ENCODE measurements around the gene CAV2.

CAV2 gene

DNA sequence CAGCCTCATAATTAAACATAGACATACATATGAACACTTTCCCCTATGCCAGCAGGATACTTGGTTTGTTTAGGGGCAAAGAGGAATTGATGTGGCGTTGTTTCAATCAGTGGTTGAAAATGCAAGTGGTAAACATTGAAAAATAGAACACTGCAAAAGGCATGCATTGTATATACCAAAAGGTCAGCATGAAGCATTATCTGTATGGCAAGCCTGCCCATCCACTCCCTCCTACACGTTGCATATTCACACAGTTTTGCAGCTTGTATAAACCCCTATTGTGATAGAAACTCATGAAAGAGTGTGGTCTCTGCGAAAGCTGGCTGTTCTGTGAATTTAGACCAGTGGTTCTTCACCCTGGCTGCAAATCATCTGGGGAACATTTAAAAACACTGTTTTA lies 42.4 kb downstream of the CAV2 start:
- no peak for TF ChIP-seq CTCF (conservative IDR thresholded peaks at IDR 0.05)
- H3K27ac ChIP-seq, result no peak overlapping the region

DNA sequence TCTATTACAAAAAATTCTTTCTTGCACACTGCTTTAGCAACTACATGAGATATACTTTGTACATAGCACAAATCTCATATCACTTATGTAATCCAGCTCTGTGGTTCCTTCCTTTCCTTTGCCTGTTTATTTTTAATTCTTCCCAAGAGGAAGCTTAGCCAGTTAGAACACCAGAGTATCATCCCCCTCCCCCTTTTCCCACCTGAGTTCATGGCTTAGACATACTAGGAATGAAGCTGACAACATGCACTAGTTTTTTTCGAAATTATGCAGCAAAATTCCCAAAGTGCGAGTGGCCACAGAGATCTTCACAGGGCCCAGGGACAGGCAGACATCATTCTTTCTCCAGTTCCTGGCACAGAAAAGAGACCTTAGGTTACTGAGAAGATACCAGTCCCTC lies 43.1 kb downstream of the CAV2 start:
- no peak for TF ChIP-seq CTCF (conservative IDR thresholded peaks at IDR 0.05)
- no peak overlapping the region for H3K27ac ChIP-seq

DNA sequence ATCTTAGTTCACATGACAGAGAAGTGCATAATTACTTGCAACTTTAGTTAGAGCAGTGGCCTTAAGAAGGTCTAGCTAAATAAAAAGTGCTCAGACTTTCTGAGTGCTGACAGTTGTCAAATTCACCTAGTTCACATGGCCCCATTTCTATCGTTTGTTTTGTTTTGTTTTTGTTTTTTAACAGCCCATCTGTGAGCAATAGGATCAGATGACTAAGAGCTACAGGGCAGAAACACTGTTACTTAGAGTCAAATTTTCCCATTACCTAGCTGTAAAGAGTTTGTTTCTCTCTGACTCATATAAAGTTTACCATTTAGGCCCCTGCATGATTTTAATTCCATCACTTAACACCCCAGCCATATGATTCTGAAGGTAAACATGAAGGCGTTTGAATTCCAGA lies 44.1 kb downstream of the CAV2 start:
- no peak overlapping the region for H3K27ac ChIP-seq
- no peak for TF ChIP-seq CTCF (conservative IDR thresholded peaks at IDR 0.05)

DNA sequence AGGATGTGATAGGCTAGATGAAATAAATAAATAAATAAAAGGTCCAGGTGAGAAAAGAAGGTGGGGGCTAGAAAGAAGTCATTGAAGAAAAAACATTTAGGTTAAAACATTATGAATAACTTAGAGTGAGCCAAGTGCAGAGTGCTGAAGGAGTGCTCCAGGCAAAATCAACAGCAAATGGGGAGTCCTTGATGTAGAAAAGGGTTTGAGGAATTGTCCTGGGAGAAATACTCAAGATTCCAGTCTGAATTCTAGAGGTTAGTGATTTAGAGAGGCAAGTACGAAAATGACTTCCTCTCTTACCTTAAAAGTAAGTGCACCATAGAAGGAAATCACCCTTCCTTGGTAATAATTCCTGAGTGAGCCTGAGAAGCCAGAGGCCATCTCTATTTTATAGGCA lies 44.9 kb downstream of the CAV2 start:
- TF ChIP-seq CTCF (conservative IDR thresholded peaks at IDR 0.05), result no peak

DNA sequence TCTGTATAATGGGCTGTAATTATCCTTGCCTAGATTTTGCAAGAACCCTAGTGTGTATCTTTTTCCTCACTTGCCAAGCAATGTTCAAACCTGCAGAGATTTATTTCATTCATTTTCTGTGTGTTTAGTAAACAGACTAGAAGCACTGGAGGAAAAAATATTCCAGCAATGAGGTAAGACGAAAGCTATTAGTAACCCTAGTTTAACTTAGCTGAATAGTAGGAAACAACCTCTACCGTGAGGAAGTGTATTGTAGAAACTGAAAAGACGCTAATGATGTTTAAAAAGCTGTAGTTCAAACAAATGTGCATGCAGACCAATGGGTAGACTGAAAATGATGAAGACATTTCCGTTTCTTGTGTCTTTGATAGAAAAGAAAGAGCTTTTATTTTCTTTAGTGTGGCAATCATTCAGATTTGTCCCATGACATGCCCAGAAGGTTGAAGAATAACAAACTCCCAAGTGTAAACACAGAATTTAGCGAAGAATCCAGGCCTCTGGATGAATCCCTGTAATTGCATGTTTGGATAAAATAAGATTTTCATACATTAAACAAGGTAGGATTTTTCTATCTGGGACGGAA lies 46.0 kb downstream of the CAV2 start:
- no peak overlapping the region for H3K27ac ChIP-seq
- TF ChIP-seq CTCF (conservative IDR thresholded peaks at IDR 0.05), result no peak

More for the DNA sequence above, 44.9 kb downstream of the CAV2 start:
- H3K27ac ChIP-seq, result no peak overlapping the region

GRCh38 chr7:116546054-116546453 lies 46.5 kb downstream of the CAV2 start:
- TF ChIP-seq CTCF (conservative IDR thresholded peaks at IDR 0.05), result no peak
- H3K27ac ChIP-seq, result no peak overlapping the region

GRCh38 chr7:116546916-116547315 lies 47.4 kb downstream of the CAV2 start:
- no peak overlapping the region for H3K27ac ChIP-seq
- no peak for TF ChIP-seq CTCF (conservative IDR thresholded peaks at IDR 0.05)

Data from VCaP (cell line).